ENCODE data around the gene JAKMIP3. TPM values are rescaled to one million over a fixed set of nuclear protein-coding genes. Genes with fewer than 3 reads are reported as not detected.
A peak's percentile ranks its signal among the peaks of the same experiment; 100 is the strongest.

JAKMIP3 gene
- total RNA-seq, 1 donor from 2014 or later = not detected

DNA sequence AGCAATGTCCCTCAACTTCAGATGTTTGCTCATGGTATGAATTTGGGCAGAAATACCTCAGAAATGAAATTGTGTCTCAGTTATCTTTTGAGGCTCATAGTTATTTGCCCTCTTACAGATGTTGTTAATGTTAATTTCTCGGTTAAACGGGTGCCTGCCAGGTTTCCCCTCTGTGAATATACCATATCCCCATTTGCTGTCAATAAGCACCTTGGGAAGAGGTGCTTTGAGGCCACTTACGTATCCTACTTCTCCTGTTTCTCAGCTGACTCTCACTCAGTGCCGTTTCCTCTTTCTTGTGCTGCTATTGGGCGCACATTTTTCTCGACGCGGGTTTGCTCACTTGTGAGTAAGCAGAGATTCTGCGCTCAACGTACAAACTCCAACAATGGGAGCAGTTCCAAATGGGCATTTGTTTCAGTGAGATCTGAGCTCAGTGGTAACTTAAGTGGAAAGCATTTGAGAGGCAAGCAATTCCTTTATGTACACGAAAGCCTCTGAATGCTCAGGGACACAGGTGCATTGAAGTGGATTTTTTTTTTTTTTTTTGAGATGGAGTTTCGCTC lies 34.8 kb upstream of the JAKMIP3 start:
- peaks cover under 1% of the 10 kb centered on the region for H3K27me3 ChIP-seq

DNA sequence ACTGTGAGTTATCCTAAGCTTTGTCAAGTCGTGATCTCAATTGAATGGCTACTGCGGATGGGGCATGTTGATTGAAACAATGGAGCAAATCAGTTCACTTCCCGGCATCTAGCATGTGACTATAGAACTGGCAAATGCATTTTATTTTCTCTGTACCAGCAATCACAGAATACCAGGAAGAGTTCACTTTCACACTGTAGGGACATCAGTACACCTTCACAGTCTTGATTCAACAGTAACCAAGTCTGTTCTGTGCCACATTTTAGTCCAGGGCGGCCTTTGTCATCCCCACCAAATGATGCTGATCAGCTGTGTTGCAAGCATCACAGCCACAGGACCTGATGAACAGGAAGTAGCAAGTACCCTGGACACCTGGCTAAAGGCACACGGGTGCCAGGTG lies 32.1 kb upstream of the JAKMIP3 start:
- H3K27ac ChIP-seq = no peak overlapping the region
- no peaks in the 10 kb centered on the region for H3K36me3 ChIP-seq
- intact Hi-C loops (cut with DNase I) = no loop called here
- peaks cover 4 to 6% of the 10 kb centered on the region in 2 donors for H3K4me1 ChIP-seq
- H3K27me3 ChIP-seq = peaks cover 16% of the 10 kb centered on the region
- DNase-seq (ENCODE audit: low spot score in 2 of 2) = no peak
- H3K9me3 ChIP-seq = no peaks in the 10 kb centered on the region
- H3K4me3 ChIP-seq = no peak overlapping the region
- TF ChIP-seq, protein P1, sequence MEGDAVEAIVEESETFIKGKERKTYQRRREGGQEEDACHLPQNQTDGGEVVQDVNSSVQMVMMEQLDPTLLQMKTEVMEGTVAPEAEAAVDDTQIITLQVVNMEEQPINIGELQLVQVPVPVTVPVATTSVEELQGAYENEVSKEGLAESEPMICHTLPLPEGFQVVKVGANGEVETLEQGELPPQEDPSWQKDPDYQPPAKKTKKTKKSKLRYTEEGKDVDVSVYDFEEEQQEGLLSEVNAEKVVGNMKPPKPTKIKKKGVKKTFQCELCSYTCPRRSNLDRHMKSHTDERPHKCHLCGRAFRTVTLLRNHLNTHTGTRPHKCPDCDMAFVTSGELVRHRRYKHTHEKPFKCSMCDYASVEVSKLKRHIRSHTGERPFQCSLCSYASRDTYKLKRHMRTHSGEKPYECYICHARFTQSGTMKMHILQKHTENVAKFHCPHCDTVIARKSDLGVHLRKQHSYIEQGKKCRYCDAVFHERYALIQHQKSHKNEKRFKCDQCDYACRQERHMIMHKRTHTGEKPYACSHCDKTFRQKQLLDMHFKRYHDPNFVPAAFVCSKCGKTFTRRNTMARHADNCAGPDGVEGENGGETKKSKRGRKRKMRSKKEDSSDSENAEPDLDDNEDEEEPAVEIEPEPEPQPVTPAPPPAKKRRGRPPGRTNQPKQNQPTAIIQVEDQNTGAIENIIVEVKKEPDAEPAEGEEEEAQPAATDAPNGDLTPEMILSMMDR (IDR thresholded peaks at IDR 0.05) = no peak

More for the DNA sequence above, 34.8 kb upstream of the JAKMIP3 start:
- Histone ChIP-seq H3K9me3 (no peaks in the 10 kb centered on the region), H3K4me3 (no peak overlapping the region), H3K36me3 (no peaks in the 10 kb centered on the region), H3K27ac (no peak overlapping the region), H3K4me1 (peaks cover 0 to 1% of the 10 kb centered on the region in 2 donors)
- intact Hi-C loops (cut with DNase I) = no loop called here
- no peak for DNase-seq (ENCODE audit: low spot score in 2 of 2)
- TF ChIP-seq, protein P1 (IDR thresholded peaks at IDR 0.05) = no peak

DNA sequence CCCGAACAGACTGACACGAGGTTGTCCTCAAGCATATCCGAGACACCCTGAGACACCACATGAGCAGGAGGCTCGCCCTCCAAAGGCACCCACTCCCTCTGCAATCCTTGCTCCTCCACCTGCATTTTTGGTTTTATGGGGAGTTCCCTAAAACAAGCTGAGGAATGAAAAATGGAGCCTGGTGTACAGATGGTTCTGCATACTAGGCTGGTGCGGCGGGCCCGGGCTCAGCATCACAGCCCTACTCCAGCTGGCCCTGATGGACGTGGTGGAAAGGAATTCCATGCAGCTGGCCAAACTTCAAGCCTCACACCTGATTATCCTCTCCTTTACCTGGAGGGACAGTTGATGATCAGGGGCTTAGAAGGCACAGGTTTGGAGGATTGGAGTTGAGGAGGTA lies 30.3 kb upstream of the JAKMIP3 start:
- Histone ChIP-seq H3K4me3 (no peak overlapping the region), H3K36me3 (no peaks in the 10 kb centered on the region), H3K9me3 (no peaks in the 10 kb centered on the region), H3K27me3 (peaks cover 16% of the 10 kb centered on the region), H3K27ac (no peak overlapping the region), H3K4me1 (peaks cover 4 to 6% of the 10 kb centered on the region in 2 donors)
- intact Hi-C loops (cut with DNase I) = no loop called here
- TF ChIP-seq, protein P1 (IDR thresholded peaks at IDR 0.05) = no peak
- DNase-seq (ENCODE audit: low spot score in 2 of 2) = no peak

DNA sequence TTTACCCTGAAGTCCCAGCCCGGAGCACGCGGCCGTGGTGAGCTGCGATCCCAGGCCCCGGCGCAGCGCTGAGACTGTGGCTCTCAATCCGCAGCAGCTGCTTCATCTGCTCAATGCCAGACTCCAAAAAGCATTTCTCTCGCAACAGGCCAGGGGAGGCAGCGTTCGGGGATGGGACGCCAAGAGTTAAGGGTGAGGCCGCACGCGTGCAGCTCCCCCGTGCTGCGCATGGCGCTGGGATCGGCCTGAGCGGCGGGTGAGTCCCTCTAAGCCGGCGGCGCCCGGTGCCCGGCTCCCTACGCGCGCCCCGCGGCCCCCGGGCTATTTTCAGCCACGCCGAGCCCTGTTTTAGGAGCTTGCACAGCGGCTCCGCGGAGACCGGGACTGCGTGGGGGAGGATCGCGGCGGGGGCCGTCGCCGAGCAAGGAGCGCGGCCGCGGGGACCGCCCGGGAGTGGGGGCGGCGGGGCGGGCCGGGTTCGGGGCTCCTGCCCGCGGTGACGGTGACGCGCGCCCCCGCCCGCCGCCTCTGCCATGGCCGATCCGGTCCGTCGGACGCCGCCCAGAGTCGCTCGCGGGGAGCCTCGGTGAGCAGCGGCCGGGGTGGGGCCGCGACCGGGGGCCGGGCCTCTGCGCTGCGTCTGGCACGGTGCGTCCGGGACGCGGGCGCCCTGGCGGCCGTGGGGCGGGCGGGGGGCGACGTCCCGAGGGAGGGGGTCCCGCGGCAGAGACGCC lies 29.4 kb upstream of the JAKMIP3 start:
- H3K4me1 ChIP-seq = peaks cover 4 to 6% of the 10 kb centered on the region in 2 donors
- H3K4me3 ChIP-seq = peak overlapping the region; percentile 40 to 61
- H3K36me3 ChIP-seq = no peaks in the 10 kb centered on the region
- intact Hi-C loops (cut with DNase I) = no loop called here
- TF ChIP-seq, protein P1 (IDR thresholded peaks at IDR 0.05) = no peak
- H3K27me3 ChIP-seq = peaks cover 16% of the 10 kb centered on the region
- DNase-seq (ENCODE audit: low spot score in 2 of 2) = no peak
- no peaks in the 10 kb centered on the region for H3K9me3 ChIP-seq
- H3K27ac ChIP-seq = no peak overlapping the region

DNA sequence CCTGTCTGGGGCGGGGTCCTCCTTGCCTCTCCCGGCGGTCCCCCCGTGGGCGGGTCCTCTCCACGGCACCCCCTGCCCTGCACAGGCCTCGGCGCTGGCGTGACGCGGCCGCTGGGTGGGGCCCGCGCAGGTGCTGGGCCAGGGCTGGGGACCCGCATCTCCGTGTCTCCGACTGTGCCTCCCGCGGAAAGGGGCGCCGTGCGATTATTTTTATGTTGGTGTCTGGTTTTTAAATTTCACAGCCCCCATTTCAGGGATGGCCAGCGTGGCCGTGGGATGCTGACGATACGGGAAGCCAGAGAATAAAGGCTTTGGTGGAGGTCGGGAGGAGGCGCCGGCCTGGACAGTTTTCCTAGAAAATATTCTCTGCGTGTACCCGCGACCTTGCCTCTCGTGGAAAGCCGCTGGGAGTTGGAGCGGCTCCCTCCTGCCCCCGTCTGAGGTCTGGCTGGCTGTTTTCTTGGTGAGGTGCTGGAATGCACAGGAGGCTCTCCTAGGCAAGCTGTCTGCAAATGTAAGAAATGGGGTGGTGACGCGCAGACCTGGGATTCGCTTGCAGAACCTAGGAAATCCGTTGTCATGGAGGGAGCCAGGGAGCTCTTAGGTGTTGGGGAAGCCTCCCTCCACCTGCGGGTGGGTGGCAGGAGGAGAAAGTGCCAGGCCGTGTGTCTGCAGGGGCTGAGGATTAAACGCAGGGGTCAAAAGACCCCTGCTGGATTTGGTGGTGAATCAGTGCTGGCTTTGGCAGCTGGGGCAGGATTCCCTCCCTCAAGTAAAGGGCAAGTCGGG lies 28.7 kb upstream of the JAKMIP3 start:
- Histone ChIP-seq H3K27ac (no peak overlapping the region), H3K27me3 (peaks cover 16% of the 10 kb centered on the region), H3K36me3 (no peaks in the 10 kb centered on the region), H3K4me3 (peak overlapping the region; percentile 40 to 61), H3K4me1 (peaks cover 4 to 6% of the 10 kb centered on the region in 2 donors), H3K9me3 (no peaks in the 10 kb centered on the region)
- intact Hi-C loops (cut with DNase I) = no loop called here
- DNase-seq (ENCODE audit: low spot score in 2 of 2) = no peak
- TF ChIP-seq, protein P1 (IDR thresholded peaks at IDR 0.05) = no peak
